Mucosa of descending colon (tissue), 3 donors: ENCODE data around the gene ASCC2. TPM values are rescaled to one million over a fixed set of nuclear protein-coding genes. Genes with fewer than 3 reads are reported as not detected.

ENCODE experiments used
- ATAC-seq: fragments of 200-7000 bp; cut with Tn5 transposase; one replicate; pipeline ENCODE4 v1.9.1; 2020; ENCODE audit warnings: mild to moderate bottlenecking, moderate library complexity
- DNase-seq, 3 donors: peaks; one replicate each; pipeline ENCODE4 v3.0.0-alpha.2; 2020
- H3K36me3 ChIP-seq: fragments of 200-600 bp; one replicate; pipeline ENCODE4 v1.8.0; 2021; ENCODE audit warnings: low read depth, mild to moderate bottlenecking
- H3K4me1 ChIP-seq: fragments of 200-600 bp; one replicate; pipeline ENCODE4 v1.8.0; 2021; ENCODE audit warnings: low read depth, mild to moderate bottlenecking
- H3K4me3 ChIP-seq: fragments of 200-600 bp; one replicate; pipeline ENCODE4 v1.8.0; 2021; ENCODE audit warnings: mild to moderate bottlenecking
- H3K9me3 ChIP-seq: fragments of 200-600 bp; one replicate; pipeline ENCODE4 v1.8.0; 2021; ENCODE audit warnings: mild to moderate bottlenecking
- intact Hi-C, 2 donors: fragments of 100-400 bp; cut with DNase I in 1 of 2; cut with micrococcal nuclease in 1 of 2; formaldehyde crosslinking; loops; one replicate each; pipeline versions ENCODE4 v1.11.0 to v1.11.1; 2022; cut with DNase I, micrococcal nuclease
- total RNA-seq, 3 donors: library from RNA; stranded (reverse); fragmentation: NEBNext Ultra II Directional in 2 of 3; extraction: Animal tissue kit (Norgen Biotek cat#: 25700) in 2 of 3; gene quantifications; one replicate each; pipeline versions ENCODE4 v1.2.1 to v1.2.4, GENCODE V29; 2021 to 2023
- TF ChIP-seq, protein P1 (sequence below): fragments of 200-600 bp; IDR thresholded peaks from one replicate; pipeline ENCODE4 v1.8.0; 2022; ENCODE audit warnings: antibody characterized with exemption, mild to moderate bottlenecking
- donor health status: DM: no; HTN: no; CAD: no; lungs with moderate emphysema.
- donor health status: DM: no; HTN: no; CAD: no.
- donor health status: DM: no; HTN: yes; CAD: no.

The ASCC2 gene
- total RNA-seq, 3 donors from 2014 or later, result 61.3 to 81.0 (median 63.5) TPM

DNA sequence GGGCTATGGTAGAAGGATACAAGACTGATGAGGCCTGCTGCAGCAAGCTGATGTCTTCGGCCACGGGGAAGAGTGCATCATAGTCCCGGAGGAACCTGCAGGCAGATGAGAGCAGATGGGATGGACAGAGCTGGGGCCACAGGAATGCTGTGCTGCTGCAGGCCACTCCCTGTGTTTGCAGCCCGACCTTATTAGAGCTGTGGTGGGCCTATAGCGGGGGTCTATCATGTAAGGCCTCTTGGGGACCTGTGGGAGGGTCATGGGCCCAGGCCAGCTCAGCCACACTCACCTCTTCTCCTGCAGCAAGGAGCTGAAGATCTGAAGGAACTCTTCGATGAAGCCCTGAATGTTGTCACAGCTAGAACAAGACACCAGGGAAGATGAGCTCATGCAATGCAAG lies 31.9 kb downstream of the ASCC2 start:
- intact Hi-C loops, result no loop called here
- Histone ChIP-seq H3K4me1 (peaks cover 7% of the 10 kb centered on the region), H3K4me3 (no peak overlapping the region), H3K9me3 (no peaks in the 10 kb centered on the region), H3K36me3 (peaks cover 8% of the 10 kb centered on the region)
- TF ChIP-seq, protein P1, sequence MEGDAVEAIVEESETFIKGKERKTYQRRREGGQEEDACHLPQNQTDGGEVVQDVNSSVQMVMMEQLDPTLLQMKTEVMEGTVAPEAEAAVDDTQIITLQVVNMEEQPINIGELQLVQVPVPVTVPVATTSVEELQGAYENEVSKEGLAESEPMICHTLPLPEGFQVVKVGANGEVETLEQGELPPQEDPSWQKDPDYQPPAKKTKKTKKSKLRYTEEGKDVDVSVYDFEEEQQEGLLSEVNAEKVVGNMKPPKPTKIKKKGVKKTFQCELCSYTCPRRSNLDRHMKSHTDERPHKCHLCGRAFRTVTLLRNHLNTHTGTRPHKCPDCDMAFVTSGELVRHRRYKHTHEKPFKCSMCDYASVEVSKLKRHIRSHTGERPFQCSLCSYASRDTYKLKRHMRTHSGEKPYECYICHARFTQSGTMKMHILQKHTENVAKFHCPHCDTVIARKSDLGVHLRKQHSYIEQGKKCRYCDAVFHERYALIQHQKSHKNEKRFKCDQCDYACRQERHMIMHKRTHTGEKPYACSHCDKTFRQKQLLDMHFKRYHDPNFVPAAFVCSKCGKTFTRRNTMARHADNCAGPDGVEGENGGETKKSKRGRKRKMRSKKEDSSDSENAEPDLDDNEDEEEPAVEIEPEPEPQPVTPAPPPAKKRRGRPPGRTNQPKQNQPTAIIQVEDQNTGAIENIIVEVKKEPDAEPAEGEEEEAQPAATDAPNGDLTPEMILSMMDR, result no peak
- ATAC-seq, result no peak
- DNase-seq, result no peak

DNA sequence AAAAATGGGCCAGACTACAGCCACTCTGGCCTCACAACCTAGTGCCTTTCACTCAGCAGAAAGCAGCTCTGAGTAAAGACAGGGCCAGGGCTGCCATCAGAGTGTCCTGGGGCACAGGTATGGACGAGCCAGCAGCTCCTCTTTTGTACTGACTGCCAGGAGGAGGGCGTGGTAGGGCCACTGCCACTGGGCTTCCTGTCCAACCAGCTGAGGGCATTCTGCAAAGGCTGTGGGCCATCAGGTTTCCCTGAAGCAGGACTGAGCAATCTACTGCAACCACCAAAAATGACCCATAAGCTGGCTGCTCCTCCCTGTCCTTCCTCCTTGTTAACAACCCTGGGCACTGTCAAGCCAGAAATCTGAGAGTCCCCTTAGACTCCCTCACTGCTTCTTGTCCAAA lies 33.1 kb downstream of the ASCC2 start:
- Histone ChIP-seq H3K4me3 (no peak overlapping the region), H3K4me1 (no peaks in the 10 kb centered on the region), H3K9me3 (no peaks in the 10 kb centered on the region), H3K36me3 (peaks cover 15% of the 10 kb centered on the region)
- intact Hi-C loops, result no loop called here
- TF ChIP-seq, protein P1, result no peak
- ATAC-seq (no peak), DNase-seq (no peak)

DNA sequence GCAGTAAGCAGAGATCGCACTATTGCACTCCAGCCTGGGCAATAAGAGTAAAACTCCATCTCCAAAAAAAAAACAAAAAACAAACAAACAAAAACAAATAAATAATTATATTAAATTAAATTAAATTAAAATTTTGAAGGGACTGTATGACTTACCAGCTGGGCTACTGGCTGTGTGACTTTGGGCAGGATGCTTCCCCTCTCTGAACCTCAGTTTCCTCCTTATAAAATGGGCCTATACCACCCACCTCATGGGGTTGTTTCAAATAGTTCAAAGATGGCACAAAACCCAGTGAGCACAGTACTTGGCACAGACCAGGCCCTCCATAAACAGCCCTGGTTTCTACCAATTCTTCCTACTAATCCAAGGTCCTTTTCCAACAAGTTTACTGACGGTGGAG lies 34.9 kb downstream of the ASCC2 start:
- intact Hi-C loops, result no loop called here
- no peak overlapping the region for H3K4me3 ChIP-seq
- ATAC-seq (no peak), DNase-seq (no peak)
- TF ChIP-seq, protein P1, result no peak
- H3K9me3 ChIP-seq, result no peaks in the 10 kb centered on the region
- peaks cover 17% of the 10 kb centered on the region for H3K36me3 ChIP-seq
- H3K4me1 ChIP-seq, result peaks cover 6% of the 10 kb centered on the region

DNA sequence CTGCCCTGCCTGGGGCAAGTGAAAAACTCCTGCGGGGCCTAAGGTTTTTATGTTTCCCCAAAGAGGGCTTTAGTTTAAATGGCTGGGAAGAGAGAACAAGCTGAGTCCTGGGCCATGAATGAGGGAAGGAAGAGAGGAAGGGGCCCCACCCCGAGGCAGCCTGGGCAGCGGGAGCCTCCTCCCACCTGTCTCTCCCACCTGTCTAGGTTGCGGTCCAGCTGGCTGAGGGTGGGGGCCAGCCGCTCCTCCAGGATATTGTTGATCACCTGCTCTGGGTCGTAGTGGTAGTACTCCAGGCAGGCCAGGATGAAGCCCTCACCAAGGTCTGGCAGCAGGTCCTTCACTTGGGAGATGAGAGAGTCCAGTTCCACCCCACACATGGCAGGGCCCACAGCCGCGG lies 36.3 kb downstream of the ASCC2 start:
- Histone ChIP-seq H3K36me3 (peaks cover 17% of the 10 kb centered on the region), H3K9me3 (no peaks in the 10 kb centered on the region), H3K4me1 (peaks cover 6% of the 10 kb centered on the region), H3K4me3 (no peak overlapping the region)
- DNase-seq (no peak), ATAC-seq (no peak)
- intact Hi-C loops, result no loop called here
- TF ChIP-seq, protein P1, result no peak

DNA sequence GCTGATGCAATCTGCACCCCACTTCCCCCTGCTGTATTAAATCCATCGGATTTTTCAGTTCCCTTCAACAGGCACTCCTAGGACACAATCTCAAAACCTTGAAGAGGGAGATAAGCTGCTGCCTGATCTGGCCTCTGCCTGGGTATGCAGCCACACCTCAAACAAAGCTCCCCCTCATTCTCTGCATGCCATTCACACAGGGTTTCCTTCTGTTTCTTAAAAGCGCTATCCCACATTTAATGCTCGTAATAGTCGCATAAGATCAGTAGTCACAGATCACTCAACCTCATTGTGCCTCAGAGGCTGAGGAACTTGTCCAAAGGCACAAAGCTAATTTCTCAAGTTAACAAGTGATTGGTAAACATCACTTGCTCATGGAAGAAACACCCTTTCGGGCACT lies 36.9 kb downstream of the ASCC2 start:
- Histone ChIP-seq H3K4me1 (peaks cover 6% of the 10 kb centered on the region), H3K9me3 (no peaks in the 10 kb centered on the region), H3K36me3 (peaks cover 17% of the 10 kb centered on the region), H3K4me3 (no peak overlapping the region)
- TF ChIP-seq, protein P1, result no peak
- no peak for ATAC-seq
- no peak for DNase-seq
- intact Hi-C loops, result no loop called here

DNA sequence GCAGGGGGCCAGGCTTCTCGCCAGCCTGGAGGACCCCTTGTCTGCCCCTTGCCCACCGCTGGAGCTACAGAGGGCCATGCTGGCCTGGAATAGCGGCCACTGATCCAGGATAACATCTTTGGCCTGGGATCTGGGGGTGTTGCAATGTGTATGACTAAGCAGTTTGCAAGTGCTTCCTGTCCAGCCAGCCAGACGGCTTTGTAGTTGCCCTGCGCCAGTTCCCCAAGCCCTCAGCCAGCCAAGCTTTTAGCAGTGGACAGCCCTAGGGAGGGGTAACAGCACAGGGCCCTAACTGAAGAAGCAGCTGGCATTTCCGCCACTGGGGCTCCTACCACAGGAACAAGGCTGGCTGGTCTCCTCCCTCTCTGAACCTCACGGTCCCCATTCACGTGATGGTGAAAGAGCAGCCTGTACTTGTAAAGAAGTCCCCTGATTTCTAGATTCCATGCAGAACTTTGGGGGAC lies 38.8 kb downstream of the ASCC2 start:
- H3K36me3 ChIP-seq, result peaks cover 11% of the 10 kb centered on the region
- peak; percentile 54 to 86 (median 59) for DNase-seq
- ATAC-seq, result peak; percentile 87
- intact Hi-C loops, result no loop called here
- TF ChIP-seq, protein P1, result no peak
- H3K4me3 ChIP-seq, result no peak overlapping the region
- no peaks in the 10 kb centered on the region for H3K9me3 ChIP-seq
- H3K4me1 ChIP-seq, result peaks cover 6% of the 10 kb centered on the region
